Stimulated activated naive CD4-positive, alpha-beta T cell treated with Interleukin-2 at 50 U/mL for 16 hours (primary cell): ENCODE data around the gene FASN.

Experiments
- DNase-seq: peaks from one replicate; lab custom pipeline; 2025; lab: John Stamatoyannopoulos, UW

FASN gene

GRCh38 chr17:82055965-82056728 is 41.9 kb downstream of the FASN start:
- no peak for DNase-seq

GRCh38 chr17:82055023-82055964 is 42.7 kb downstream of the FASN start:
- DNase-seq, result no peak

DNA sequence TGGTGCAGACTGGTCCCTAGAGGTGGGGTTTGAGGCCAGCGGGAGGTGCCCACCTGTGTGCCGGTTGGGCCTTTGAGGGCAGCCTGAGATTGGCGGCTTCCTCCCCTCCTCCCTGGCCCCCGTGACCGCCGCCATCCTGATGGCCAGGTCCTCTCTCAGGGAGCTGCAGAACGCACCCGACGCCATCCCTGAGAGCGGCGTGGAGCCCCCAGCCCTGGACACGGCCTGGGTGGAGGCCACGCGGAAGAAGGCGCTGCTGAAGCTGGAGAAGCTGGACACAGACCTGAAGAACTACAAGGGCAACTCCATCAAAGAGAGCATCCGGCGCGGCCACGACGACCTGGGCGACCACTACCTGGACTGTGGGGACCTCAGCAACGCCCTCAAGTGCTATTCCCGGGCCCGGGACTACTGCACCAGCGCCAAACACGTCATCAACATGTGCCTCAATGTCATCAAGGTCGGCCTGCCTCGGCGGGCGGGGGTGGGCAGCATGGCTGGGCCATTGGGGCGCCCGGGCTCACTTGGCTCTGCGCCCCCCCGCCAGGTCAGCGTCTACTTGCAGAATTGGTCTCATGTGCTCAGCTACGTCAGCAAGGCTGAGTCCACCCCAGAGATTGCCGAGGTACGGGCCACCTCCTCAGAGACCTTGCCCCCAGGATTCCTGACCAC is 43.5 kb downstream of the FASN start:
- DNase-seq, result no peak

GRCh38 chr17:82053556-82054263 is 44.3 kb downstream of the FASN start:
- no peak for DNase-seq

GRCh38 chr17:82053130-82053529 is 44.9 kb downstream of the FASN start:
- no peak for DNase-seq

GRCh38 chr17:82052638-82053059 is 45.4 kb downstream of the FASN start:
- no peak for DNase-seq

DNA sequence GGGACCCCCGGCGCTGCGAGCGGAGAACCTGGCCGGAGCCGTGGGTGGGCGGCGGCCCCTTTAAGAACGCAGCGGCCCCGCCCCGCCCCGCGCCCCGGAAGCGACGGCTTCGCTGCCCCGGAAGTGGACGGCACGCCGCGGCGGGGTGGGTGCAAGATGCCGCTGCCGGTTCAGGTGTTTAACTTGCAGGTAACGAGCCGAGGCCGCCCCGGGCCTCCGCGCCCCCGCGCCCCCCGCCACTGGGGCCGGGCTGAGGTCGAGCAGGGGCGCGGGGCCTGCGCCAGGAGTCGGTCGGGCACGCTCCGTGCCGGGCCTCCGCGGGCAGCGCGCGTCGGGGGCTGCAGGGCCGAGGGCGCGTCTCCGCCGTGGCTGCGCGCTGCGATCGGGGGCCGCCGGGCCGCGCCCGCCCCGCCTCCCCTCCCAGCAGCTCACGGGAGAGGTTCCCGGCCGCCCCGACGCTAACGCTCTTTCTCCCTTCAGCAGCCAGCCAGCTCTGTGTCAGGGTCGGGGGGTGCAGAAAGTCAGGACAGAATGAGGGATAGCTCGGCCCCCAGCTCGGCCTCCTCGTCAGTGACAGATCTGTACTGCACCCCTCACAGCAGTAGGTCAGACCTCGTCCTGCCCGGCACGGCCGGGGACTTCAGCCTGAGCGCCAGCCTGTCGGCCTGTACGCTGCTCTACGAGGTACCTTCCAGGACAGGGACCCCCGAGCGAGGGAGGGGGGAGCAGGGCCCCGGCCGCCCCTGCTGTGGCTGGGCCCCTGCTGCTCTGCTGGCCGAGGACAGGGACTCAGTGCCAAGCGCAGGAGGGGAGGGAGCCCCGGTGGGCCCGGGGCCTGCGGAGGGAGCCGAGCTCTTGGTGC is 46.0 kb downstream of the FASN start, which contains the start of the genes GPS1 and RFNG:
GPS1 (plus strand) TSS at position 123 of the 862 bp plus-strand sequence; CDS start at position 157, 34 bp downstream.
RFNG (minus strand) TSS at position 36 of the 862 bp plus-strand sequence. CDS start 45 bp downstream, outside the sequence.
- peak; percentile 84 for DNase-seq

DNA sequence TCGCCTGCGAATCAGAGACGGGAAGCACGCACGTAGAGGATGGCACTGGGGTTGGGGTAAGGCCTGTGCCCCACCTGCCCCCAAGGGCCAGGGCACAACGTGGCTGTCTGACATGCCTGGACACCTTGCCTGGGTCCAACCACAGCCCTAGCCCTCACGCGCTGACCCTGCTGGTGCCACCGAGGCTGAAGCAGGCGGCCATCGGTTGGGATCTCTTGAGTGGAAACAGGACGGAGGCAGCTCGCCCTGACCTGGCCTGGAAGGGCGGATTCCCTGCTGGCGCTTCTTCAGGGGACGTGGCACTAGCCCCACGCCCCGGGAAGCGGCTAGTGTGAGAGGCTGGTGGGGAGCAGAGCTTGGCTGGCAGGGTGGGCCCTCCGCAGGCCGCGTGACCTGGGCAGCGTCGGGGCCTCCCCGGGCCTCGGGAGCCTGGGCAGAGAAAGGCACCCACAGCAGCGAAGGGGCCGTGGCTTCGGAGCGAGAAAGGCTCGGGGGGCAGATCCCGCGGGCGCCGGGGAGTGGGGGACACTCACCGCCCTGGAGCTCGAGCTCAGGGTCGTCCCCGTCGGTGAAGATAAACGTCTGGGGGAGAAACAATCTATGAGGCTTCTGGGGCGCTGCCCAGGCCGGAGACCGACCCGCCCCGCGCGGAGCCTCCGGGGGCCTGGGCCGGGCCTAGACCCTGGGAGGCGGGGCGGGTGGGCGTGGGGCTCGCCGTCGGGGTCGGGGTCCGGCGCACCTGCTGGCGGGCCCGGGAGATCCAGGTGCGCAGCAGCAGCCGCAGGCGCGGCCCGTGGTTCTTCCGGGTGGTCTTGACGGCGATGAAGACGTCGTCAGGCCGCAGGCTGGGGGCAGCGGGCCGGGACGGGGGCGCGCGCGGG is 47.0 kb downstream of the FASN start:
- DNase-seq, result no peak

- no peak for DNase-seq
These were observed 47.8 kb downstream of the FASN start for GRCh38 chr17:82050152-82050760.

DNA sequence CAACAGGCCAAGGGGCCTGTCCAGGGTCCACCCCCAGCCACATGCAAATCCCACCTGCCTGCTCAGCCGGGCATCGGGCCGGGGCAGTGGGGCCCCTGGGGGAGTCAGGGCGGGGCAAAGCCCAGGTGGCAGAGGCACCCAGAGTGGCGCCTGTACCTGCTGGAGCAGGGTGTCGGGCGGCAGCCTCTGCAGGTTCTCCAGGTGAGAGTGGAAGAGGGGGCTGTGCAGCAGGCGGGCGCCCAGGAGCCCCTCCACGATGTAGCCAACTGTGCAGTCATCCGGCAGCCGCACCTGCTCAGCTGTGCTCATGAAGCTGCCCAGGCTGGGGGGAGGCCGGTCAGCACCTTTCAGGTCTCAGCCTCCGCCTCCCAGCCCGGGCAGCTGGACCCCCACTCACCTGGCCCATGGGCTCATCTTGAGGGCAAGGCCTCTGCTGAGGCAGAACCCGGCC is 48.5 kb downstream of the FASN start:
- DNase-seq, result no peak

- no peak for DNase-seq
These were observed 48.9 kb downstream of the FASN start for GRCh38 chr17:82049106-82049505.

DNA sequence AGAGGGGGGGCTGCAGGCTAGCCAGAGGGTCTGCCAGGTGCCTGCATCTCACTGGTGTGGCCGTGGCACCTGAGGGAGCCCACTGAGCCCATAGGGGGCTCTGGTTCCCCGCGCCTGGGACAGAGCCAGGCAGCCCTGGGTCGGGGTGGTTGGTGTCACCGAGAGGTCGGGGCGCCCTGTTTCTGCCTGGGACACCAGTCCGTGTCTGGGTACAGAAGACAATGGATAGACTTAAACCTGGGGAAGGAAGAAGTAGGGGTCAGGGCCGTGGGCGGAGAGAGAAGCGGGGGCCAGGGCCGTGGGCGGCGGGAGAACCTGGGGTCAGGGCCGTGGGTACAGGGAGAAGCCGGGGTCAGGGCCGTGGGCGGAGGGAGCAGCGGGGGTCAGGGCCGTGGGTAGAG is 49.5 kb downstream of the FASN start:
- no peak for DNase-seq

- no peak for DNase-seq
These were observed 50.0 kb downstream of the FASN start for GRCh38 chr17:82047914-82048570.

GRCh38 chr17:82047379-82047778 is 50.7 kb downstream of the FASN start:
- no peak for DNase-seq

DNA sequence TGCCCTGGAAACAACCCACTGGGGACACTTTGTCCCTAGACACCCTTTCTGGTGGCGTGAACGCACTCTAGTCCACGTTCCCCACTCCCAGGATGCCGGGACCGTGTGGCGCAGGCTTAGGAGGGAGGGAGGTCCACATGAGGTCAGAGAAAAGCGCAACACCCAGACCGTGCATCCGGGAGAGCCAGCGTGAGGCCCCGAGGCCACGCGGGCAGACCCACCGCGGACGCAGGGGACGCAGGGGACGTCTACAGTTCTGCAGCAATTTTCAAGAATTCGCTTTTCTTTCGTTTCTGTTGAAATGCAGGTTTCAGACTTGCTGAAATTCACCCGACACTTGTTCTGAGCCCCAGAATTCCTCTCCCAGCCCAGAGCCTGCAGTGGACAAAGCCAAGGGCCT is 51.1 kb downstream of the FASN start:
- no peak for DNase-seq

DNA sequence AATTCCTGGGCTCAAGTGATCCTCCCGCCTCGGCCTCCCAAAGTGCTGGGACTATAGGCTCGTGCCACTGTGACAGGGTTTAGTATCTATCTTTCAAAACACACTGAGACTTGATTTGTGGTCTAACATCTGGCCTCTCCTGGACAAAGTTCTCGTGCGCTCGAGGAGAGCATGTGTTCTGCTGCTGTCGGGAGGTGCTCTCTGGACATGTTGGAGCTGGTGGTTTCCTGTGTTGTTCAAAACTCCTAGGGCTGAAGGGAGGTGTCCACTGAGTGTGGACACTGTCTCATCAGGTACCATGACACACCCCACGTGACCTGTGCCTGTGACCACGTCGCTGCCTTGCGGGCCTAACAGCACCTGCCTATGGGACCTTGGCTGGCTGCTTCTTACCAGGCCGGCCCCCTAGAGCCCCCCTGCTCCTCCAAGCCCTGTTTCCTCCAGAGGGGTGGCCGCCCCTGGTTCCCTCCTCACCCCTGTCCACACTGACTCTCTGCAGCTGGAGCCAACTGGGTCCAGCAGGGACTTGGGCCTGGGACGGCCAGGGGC is 52.0 kb downstream of the FASN start:
- no peak for DNase-seq

DNA sequence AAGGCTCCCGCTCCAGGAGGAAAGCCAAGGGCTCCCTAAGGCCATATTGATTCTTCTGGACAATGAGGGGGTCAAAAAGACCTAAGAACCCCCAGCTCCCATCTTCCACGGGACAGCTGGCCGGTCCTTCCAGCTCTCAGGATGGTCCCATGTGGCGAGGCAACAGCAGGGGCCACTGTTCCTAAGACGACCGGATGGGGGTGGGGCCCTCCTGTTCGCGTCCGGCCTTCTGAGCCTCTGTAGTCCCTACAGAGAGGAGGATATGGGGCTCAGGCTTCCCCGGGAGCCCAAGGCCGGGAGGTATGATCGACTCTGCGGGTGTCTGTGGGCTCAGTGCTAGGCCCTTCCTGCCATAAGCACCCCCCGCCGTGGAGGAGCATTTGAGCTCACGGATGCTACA is 54.5 kb downstream of the FASN start:
- no peak for DNase-seq

DNA sequence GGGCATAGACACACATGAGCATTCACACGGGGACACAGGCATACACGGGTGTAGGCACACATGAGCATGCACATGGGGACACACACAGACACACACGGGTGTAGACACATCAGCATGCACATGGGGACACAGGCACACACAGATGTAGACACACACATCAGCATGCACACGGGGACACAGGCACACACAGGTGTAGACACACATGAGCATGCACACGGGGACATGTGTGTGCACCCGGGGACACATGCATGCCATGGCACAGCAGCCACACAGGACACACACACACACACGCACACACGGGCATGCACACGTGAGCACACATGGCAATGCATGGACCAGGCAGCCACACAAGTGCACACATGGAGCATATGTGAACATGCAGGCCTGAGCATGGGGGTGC is 55.4 kb downstream of the FASN start:
- no peak for DNase-seq
